ENCODE results near the gene HPD. TPM values are rescaled to one million over a fixed set of nuclear protein-coding genes. Genes with fewer than 3 reads are reported as not detected.

Gene HPD
- total and polyA plus RNA-seq, 4 donors = 3.1 to 14.4 (median 5.9) TPM

DNA sequence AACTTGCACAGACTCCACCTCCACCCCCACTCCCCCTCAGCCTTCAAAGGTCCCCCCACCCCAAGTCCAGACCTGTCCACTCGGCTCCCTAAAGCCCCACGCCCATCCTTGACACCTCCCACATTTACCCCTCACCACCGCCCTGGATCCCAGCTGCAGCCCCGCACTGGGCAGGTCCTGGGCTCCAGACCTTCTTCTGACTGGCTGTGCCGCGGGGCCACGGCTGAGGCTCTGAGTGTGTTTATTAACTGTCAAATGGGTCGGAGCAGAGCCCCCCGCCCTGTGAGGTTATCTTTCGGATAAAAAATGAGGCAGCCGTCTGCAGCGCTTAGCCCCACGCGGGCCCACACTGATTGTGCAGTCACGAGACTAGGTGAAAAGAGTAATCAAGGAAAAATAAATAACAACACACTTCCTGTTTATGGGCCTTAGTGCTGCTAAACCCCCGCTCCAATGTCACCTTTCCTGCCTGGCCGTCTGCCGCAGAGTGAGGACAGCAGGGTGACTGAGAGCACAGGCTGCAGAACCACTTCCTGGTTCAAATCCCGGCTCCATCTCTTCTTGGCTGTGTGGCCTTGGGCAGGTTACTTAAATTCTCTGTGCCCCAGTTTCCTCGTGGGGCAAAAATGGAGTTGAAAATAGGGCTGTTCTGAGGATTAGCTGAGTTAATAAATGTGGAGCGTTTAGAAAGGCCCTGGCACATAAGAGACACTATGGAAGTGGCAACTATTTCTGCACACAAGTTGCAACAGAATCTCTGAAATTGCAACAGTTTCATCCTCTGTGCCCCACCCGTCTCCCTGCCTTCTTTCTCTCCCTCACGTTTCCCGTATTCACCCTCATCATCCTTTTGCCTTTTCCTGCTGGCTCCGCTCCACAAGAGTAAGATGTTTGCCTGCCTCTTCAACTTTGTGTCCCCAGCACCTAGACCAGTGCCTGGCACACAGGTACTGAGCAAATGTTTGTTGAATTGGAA is 45.5 kb downstream of the HPD start:
- Histone ChIP-seq H3K36me3 (ENCODE audit: control insufficient read depth in 1 of 2, insufficient read depth in 2 of 2, low read length in 1 of 2) (peaks cover 4 to 24% of the 10 kb centered on the region in 2 donors), H3K9me3 (ENCODE audit: control insufficient read depth, low read length) (no peaks in the 10 kb centered on the region), H3K27me3 (ENCODE audit: control insufficient read depth in 1 of 2, insufficient read depth in 2 of 2, low read length in 1 of 2) (no peaks in the 10 kb centered on the region), H3K4me3 (ENCODE audit: low read length in 2 of 2) (peak overlapping the region in 1 of 2 donors; percentile 11), H3K4me1 (ENCODE audit: control insufficient read depth in 1 of 2, insufficient read depth in 2 of 2, low read length in 2 of 2) (no peaks in the 10 kb centered on the region), H3K27ac (ENCODE audit: low read depth in 1 of 2, low read length in 2 of 2) (no peak overlapping the region)
- peak; percentile 49 to 78 for DNase-seq
- no peak for ATAC-seq (ENCODE audit: low FRiP score)
- WGBS, 2 donors = 30 to 31% methylated on average over 25 of the region's 25 CpGs
- intact Hi-C loops (cut with DNase I) = loop anchor here (1.0 to 5.0 kb wide), 3 partner anchors 18 to 76 kb away; no protein-coding TSS in a partner anchor

DNA sequence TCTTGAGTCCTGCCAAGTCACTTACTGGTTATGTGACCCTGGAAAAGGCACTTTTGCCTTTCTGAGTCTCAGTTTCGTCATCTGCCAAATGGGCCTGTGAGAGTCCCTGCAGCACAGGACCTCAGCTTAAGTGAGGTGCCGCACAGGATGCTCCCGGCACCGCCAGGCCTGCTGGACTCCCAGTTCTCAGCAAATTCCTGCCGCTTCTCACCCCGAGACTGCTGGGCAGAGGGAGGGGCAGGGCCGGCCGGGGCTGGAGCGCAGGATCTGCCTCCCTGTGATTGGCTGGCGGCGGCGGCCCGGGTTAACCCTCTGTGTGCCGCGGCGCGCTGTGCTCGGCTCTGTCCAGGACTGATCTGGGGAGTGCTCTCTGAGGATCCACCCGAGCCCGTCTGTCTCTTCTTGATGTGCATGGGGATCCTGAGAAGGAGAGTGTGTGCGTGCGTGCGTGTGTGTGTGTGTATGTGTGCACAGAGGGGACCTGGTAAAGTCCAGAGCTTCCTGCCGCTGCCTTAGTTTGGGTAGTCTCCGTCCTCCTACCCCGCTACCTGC is 46.3 kb downstream of the HPD start:
- no peaks in the 10 kb centered on the region for H3K9me3 ChIP-seq (ENCODE audit: control insufficient read depth, low read length)
- H3K4me3 ChIP-seq (ENCODE audit: low read length in 2 of 2) = peak overlapping the region; percentile 47 to 67
- no peaks in the 10 kb centered on the region for H3K27me3 ChIP-seq (ENCODE audit: control insufficient read depth in 1 of 2, insufficient read depth in 2 of 2, low read length in 1 of 2)
- no peaks in the 10 kb centered on the region for H3K4me1 ChIP-seq (ENCODE audit: control insufficient read depth in 1 of 2, insufficient read depth in 2 of 2, low read length in 2 of 2)
- 3 to 4% methylated on average over 25 to 26 of the region's 26 CpGs for WGBS, 2 donors
- peak overlapping the region in 1 of 2 donors; percentile 52 for H3K27ac ChIP-seq (ENCODE audit: low read depth in 1 of 2, low read length in 2 of 2)
- intact Hi-C loops (cut with DNase I) = loop anchor here (1.0 to 5.0 kb wide), 3 partner anchors 17 to 77 kb away; no protein-coding TSS in a partner anchor
- ATAC-seq (ENCODE audit: low FRiP score) (peak; percentile 85), DNase-seq (peak; percentile 85 to 90)
- H3K36me3 ChIP-seq (ENCODE audit: control insufficient read depth in 1 of 2, insufficient read depth in 2 of 2, low read length in 1 of 2) = peaks cover 4 to 21% of the 10 kb centered on the region in 2 donors

DNA sequence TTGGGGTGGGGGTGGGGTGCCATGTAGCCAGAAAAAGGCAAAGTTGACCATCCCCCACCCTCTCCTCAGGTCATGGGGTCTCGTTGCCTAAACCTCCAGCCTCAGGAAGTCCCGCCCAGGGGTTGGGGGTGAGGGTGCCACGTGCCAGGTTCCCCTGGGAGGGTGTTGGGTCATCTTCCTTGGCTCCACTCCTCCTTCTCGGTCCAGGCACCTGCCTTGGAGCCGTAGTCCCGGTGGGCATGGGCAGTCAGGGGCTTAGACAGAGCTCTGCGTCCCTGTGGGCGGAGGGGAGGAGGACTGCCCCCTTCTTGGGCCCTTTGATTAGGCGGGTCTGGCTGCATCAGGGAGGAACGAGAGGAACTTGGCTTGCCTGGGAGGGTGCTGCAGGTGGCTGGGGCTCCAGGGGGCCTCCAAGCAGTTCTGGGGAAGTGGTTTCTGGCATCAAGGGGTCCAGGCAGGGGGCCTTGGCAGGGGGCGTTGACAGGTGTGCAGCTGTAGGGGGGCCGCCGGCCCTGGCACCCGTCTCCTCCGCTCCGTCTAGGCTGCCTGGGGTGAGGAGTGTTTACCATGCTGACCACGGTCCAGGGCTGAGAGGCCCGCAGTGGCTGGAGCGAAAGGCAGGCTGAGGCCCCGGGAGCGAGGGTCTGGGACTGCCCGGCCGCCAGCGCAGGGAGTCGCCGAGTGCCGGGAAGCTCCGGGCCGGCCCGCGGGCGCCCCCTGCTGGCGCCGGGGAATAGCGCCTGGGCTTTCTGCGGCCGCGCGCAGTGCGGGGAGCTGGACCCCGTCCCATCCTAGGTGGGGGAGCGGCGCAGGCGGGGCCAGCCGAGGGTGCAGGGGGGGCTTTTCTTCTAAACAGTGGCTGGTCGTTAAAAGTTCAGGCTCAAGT is 47.0 kb downstream of the HPD start:
- Histone ChIP-seq H3K27ac (ENCODE audit: low read depth in 1 of 2, low read length in 2 of 2) (peak overlapping the region in 1 of 2 donors; percentile 34), H3K4me3 (ENCODE audit: low read length in 2 of 2) (peak overlapping the region; percentile 47 to 67), H3K9me3 (ENCODE audit: control insufficient read depth, low read length) (no peaks in the 10 kb centered on the region), H3K27me3 (ENCODE audit: control insufficient read depth in 1 of 2, insufficient read depth in 2 of 2, low read length in 1 of 2) (no peaks in the 10 kb centered on the region), H3K36me3 (ENCODE audit: control insufficient read depth in 1 of 2, insufficient read depth in 2 of 2, low read length in 1 of 2) (peaks cover 4 to 15% of the 10 kb centered on the region in 2 donors), H3K4me1 (ENCODE audit: control insufficient read depth in 1 of 2, insufficient read depth in 2 of 2, low read length in 2 of 2) (no peaks in the 10 kb centered on the region)
- DNase-seq (peak; percentile 79 to 92), ATAC-seq (ENCODE audit: low FRiP score) (peak; percentile 94)
- WGBS, 2 donors = 2% methylated on average over 36 to 46 of the region's 46 CpGs
- intact Hi-C loops (cut with DNase I) = loop anchor here (1.0 to 5.0 kb wide), 4 partner anchors 16 to 78 kb away; no protein-coding TSS in a partner anchor

DNA sequence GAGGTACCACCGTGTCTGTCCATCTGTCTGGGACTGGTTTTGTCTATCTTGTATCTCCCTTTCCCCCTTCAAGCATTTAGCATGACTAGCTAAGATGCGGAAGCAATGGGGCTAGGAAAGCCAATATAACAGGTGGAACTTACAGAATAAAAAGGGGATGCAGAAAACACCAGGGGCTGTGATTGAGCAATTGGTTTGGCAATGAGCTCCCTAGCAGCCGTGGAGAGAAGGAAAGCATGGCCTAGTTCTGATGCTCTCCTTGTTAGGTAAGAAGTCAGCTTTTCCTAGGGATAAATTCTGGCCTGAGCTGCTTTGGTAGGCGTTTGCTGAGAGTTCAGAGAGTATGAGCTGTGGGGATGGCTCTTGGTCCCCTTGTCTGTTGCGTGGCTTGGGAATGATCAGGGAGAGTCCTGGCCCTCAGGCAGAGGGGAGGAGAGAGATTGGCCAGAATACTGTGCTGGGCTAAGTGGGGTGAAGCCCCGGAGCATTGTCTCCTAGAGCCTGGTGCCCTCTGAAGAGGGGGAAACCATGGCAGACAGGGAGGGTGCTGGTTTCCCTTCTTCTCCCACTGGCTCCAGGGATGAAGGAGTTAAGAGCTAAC is 47.7 kb downstream of the HPD start:
- Histone ChIP-seq H3K4me3 (ENCODE audit: low read length in 2 of 2) (no peak overlapping the region), H3K36me3 (ENCODE audit: control insufficient read depth in 1 of 2, insufficient read depth in 2 of 2, low read length in 1 of 2) (peaks cover 4 to 14% of the 10 kb centered on the region in 2 donors), H3K27ac (ENCODE audit: low read depth in 1 of 2, low read length in 2 of 2) (peak overlapping the region in 1 of 2 donors; percentile 34), H3K4me1 (ENCODE audit: control insufficient read depth in 1 of 2, insufficient read depth in 2 of 2, low read length in 2 of 2) (no peaks in the 10 kb centered on the region), H3K27me3 (ENCODE audit: control insufficient read depth in 1 of 2, insufficient read depth in 2 of 2, low read length in 1 of 2) (no peaks in the 10 kb centered on the region), H3K9me3 (ENCODE audit: control insufficient read depth, low read length) (no peaks in the 10 kb centered on the region)
- ATAC-seq (ENCODE audit: low FRiP score) = no peak
- no peak for DNase-seq
- 43 to 47% methylated on average over 6 of the region's 6 CpGs for WGBS, 2 donors
- intact Hi-C loops (cut with DNase I) = loop anchor here (2.0 to 5.0 kb wide), 2 partner anchors 16 to 34 kb away; no protein-coding TSS in a partner anchor

DNA sequence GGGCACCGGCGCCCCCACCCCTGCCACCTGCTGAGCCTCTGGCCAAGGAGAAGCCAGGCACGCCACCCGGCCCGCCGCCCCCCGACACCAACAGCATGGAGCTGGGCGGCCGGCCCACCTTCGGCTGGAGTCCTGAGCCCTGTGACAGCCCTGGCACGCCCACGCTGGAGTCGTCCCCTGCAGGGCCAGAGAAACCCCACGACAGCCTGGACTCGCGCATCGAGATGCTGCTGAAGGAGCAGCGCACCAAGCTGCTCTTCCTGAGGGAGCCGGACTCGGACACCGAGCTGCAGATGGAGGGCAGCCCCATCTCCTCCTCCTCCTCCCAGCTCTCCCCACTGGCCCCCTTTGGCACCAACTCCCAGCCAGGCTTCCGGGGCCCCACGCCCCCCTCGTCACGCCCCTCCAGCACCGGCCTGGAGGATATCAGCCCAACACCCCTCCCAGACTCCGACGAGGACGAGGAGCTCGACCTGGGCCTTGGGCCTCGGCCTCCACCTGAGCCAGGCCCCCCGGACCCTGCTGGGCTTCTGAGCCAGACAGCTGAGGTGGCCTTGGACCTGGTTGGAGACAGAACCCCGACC is 48.3 kb downstream of the HPD start:
- H3K36me3 ChIP-seq (ENCODE audit: control insufficient read depth in 1 of 2, insufficient read depth in 2 of 2, low read length in 1 of 2) = peaks cover 4 to 14% of the 10 kb centered on the region in 2 donors
- no peak overlapping the region for H3K27ac ChIP-seq (ENCODE audit: low read depth in 1 of 2, low read length in 2 of 2)
- ATAC-seq (ENCODE audit: low FRiP score) (no peak), DNase-seq (no peak)
- no peaks in the 10 kb centered on the region for H3K27me3 ChIP-seq (ENCODE audit: control insufficient read depth in 1 of 2, insufficient read depth in 2 of 2, low read length in 1 of 2)
- WGBS, 2 donors = 56 to 65% methylated on average over 33 of the region's 33 CpGs
- no peak overlapping the region for H3K4me3 ChIP-seq (ENCODE audit: low read length in 2 of 2)
- intact Hi-C loops (cut with DNase I) = loop anchor here (2.0 to 5.0 kb wide), 2 partner anchors 16 to 33 kb away; no protein-coding TSS in a partner anchor
- no peaks in the 10 kb centered on the region for H3K9me3 ChIP-seq (ENCODE audit: control insufficient read depth, low read length)
- H3K4me1 ChIP-seq (ENCODE audit: control insufficient read depth in 1 of 2, insufficient read depth in 2 of 2, low read length in 2 of 2) = no peaks in the 10 kb centered on the region

DNA sequence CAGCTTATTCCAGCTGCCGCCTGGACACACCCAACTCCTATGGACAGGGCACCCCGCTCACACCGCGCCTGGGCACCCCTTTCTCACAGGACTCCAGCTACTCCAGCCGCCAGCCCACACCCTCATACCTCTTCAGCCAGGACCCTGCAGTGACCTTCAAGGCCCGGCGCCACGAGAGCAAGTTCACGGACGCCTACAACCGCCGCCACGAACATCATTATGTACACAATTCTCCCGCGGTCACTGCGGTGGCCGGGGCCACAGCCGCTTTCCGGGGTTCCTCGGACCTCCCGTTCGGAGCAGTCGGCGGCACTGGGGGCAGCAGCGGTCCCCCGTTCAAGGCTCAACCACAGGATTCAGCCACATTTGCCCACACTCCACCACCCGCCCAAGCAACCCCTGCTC is 48.9 kb downstream of the HPD start:
- Histone ChIP-seq H3K27ac (ENCODE audit: low read depth in 1 of 2, low read length in 2 of 2) (no peak overlapping the region), H3K4me3 (ENCODE audit: low read length in 2 of 2) (no peak overlapping the region), H3K36me3 (ENCODE audit: control insufficient read depth in 1 of 2, insufficient read depth in 2 of 2, low read length in 1 of 2) (peaks cover 4 to 12% of the 10 kb centered on the region in 2 donors), H3K9me3 (ENCODE audit: control insufficient read depth, low read length) (no peaks in the 10 kb centered on the region), H3K4me1 (ENCODE audit: control insufficient read depth in 1 of 2, insufficient read depth in 2 of 2, low read length in 2 of 2) (no peaks in the 10 kb centered on the region), H3K27me3 (ENCODE audit: control insufficient read depth in 1 of 2, insufficient read depth in 2 of 2, low read length in 1 of 2) (no peaks in the 10 kb centered on the region)
- ATAC-seq (ENCODE audit: low FRiP score) = no peak
- peak in 1 of 2 donors; percentile 78 for DNase-seq
- WGBS, 2 donors = 88% methylated on average over 24 to 27 of the region's 27 CpGs
- intact Hi-C loops (cut with DNase I) = loop anchor here (2.0 to 5.0 kb wide), 2 partner anchors 15 to 32 kb away; no protein-coding TSS in a partner anchor

DNA sequence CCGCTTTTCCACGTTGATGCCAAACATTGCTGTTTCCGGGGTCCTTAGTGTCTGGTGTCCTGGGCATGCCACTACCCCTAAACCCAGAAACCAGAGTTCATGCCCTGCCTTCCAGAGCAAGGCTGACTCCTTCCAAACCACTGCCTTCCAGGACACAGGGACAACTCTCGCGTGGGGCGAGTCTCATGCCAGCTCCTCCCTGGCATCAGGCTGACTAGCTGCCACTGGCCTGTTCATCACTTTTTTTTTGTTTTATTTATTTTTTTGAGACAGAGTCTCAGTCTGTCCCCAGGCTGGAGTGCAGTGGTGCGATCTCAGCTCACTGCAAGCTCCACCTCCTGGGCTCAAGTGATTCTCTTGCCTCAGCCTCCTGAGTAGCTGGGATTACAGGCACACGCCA is 50.0 kb downstream of the HPD start:
- H3K9me3 ChIP-seq (ENCODE audit: control insufficient read depth, low read length) = no peaks in the 10 kb centered on the region
- DNase-seq (no peak), ATAC-seq (ENCODE audit: low FRiP score) (no peak)
- intact Hi-C loops (cut with DNase I) = no loop called here
- H3K27ac ChIP-seq (ENCODE audit: low read depth in 1 of 2, low read length in 2 of 2) = no peak overlapping the region
- no peaks in the 10 kb centered on the region for H3K4me1 ChIP-seq (ENCODE audit: control insufficient read depth in 1 of 2, insufficient read depth in 2 of 2, low read length in 2 of 2)
- no peaks in the 10 kb centered on the region for H3K27me3 ChIP-seq (ENCODE audit: control insufficient read depth in 1 of 2, insufficient read depth in 2 of 2, low read length in 1 of 2)
- 80 to 81% methylated on average over 8 of the region's 8 CpGs for WGBS, 2 donors
- peaks cover 4 to 8% of the 10 kb centered on the region in 2 donors for H3K36me3 ChIP-seq (ENCODE audit: control insufficient read depth in 1 of 2, insufficient read depth in 2 of 2, low read length in 1 of 2)
- no peak overlapping the region for H3K4me3 ChIP-seq (ENCODE audit: low read length in 2 of 2)
